CD4-positive, alpha-beta T cell treated with Interleukin-21 for 1 hour (primary cell): ENCODE results near the gene ADAM17.
A peak's percentile ranks its signal among the peaks of the same experiment; 100 is the strongest.
"Not testable (repeated sequence)": the region's sequence is repeated elsewhere in the genome, so short reads cannot be mapped to it uniquely, and the experiment has no call there.

Experiments used
- DNase-seq: peaks from one replicate; pipeline ENCODE4 v3.0.0-alpha.2; 2020

ADAM17 gene

GRCh38 chr2:9555297-9556120 is at the start of gene ADAM17:
Gene ADAM17 (minus strand): TSS chr2:9555830. CDS start chr2:9555605, 225 bp downstream.
- DNase-seq, result peak; percentile 86

GRCh38 chr2:9602412-9602811 is 46.8 kb upstream of the ADAM17 start:
- DNase-seq, result no peak

GRCh38 chr2:9601397-9601796 is 45.8 kb upstream of the ADAM17 start:
- DNase-seq, result no peak

GRCh38 chr2:9599430-9599829 is 43.8 kb upstream of the ADAM17 start:
- DNase-seq, result no peak

GRCh38 chr2:9596621-9597311 is 41.1 kb upstream of the ADAM17 start:
- DNase-seq, result no peak

- no peak for DNase-seq
Observed at GRCh38 chr2:9595746-9596145, 40.1 kb upstream of the ADAM17 start.

GRCh38 chr2:9595256-9595655 is 39.6 kb upstream of the ADAM17 start:
- DNase-seq, result not testable (repeated sequence)

GRCh38 chr2:9594366-9595054 is 38.9 kb upstream of the ADAM17 start:
- DNase-seq, result no peak

- no peak for DNase-seq
Observed at GRCh38 chr2:9593925-9594324, 38.3 kb upstream of the ADAM17 start.

- no peak for DNase-seq
Observed at GRCh38 chr2:9592699-9593098, 37.1 kb upstream of the ADAM17 start.

GRCh38 chr2:9590641-9591040 is 35.0 kb upstream of the ADAM17 start:
- DNase-seq, result no peak

GRCh38 chr2:9586465-9586864 is 30.8 kb upstream of the ADAM17 start:
- DNase-seq, result no peak

- DNase-seq, result no peak
Observed at GRCh38 chr2:9585486-9585885, 29.9 kb upstream of the ADAM17 start.

- DNase-seq, result not testable (repeated sequence)
Observed at GRCh38 chr2:9584902-9585301, 29.3 kb upstream of the ADAM17 start.

- DNase-seq, result no peak
Observed at GRCh38 chr2:9582624-9583023, 27.0 kb upstream of the ADAM17 start.

- DNase-seq, result no peak
Observed at GRCh38 chr2:9578467-9579235, 23.0 kb upstream of the ADAM17 start.

GRCh38 chr2:9574331-9574730 is 18.7 kb upstream of the ADAM17 start:
- DNase-seq, result no peak

- DNase-seq, result no peak
Observed at GRCh38 chr2:9573840-9574239, 18.2 kb upstream of the ADAM17 start.

GRCh38 chr2:9573013-9573720 is 17.5 kb upstream of the ADAM17 start:
- no peak for DNase-seq

- no peak for DNase-seq
Observed at GRCh38 chr2:9570182-9571060, 14.8 kb upstream of the ADAM17 start.
